HCT116 (cell line): Measurements from ENCODE around the gene HIVEP3. TPM values are rescaled to one million over a fixed set of nuclear protein-coding genes. Genes with fewer than 3 reads are reported as not detected.

Experiments used
- ATAC-seq: fragments of 200-7000 bp; cut with Tn5 transposase; 2 replicates; pipeline ENCODE4 v1.9.1; 2020; ENCODE audit warnings: mild to moderate bottlenecking, moderate library complexity
- BruUV-seq: library from RNA; stranded (reverse); fragments of 400-500 nt; replicated peaks from 2 replicates; lab custom pipeline; 2021; lab: Mats Ljungman, UMichigan
- CTCF ChIA-PET: fragments of 300-600 bp; sonication (Branson Sonifier 250); formaldehyde crosslinking; loops from one replicate; lab custom pipeline; 2021; ENCODE audit warnings: antibody characterized with exemption; lab: Charles Lee
- POLR2A ChIA-PET: fragments of 300-600, 350-600 bp; sonication (Branson Sonifier 250); formaldehyde crosslinking; loops from one replicate; lab custom pipeline; 2021; ENCODE audit warnings: antibody characterized with exemption; lab: Charles Lee
- RAD21 ChIA-PET, 2 experiments: fragments of 300-600 bp; sonication (Branson Sonifier 250); formaldehyde crosslinking; loops; one replicate each; lab custom pipeline; 2023; ENCODE audit warnings: low total read pairs in 2 of 2; ENCODE audit not compliant: uncharacterized antibody in 2 of 2, unreplicated experiment in 2 of 2, low non-redundant PET in 1 of 2; lab: Charles Lee
- DNase-seq: peaks from one replicate; pipeline ENCODE4 v3.0.0-alpha.2; 2010; ENCODE audit warnings: low read depth, low spot score
- H2AFZ ChIP-seq: fragments of 200-600 bp; shearing (Covaris generic), sonication (generic); 2 replicates; pipeline ENCODE4 v1.6.1; 2017; ENCODE audit warnings: low read depth, mixed run types, mixed read lengths, antibody characterized with exemption, low read length; ENCODE audit not compliant: poor library complexity, severe bottlenecking
- H3K27ac ChIP-seq: 2 replicates; pipeline ENCODE4 v1.5.1; 2012; ENCODE audit warnings: low read depth, low read length
- H3K27me3 ChIP-seq: fragments of 200-600 bp; sonication (generic); 2 replicates; pipeline ENCODE4 v1.6.1; 2016; ENCODE audit warnings: mixed run types, low read length, mixed read lengths; ENCODE audit not compliant: insufficient read depth
- H3K36me3 ChIP-seq, 2 experiments: fragments of 200-500 bp in 1 of 2; fragments of 200-600 bp in 1 of 2; sonication (Bioruptor generic) in 1 of 2; sonication (generic) in 1 of 2; 2 replicates each; pipeline versions ENCODE4 v1.5.1 to v1.6.1; 2014 to 2016; ENCODE audit warnings: low read length in 2 of 2, inconsistent platforms in 1 of 2, mixed read lengths in 1 of 2, mixed run types in 1 of 2; ENCODE audit not compliant: insufficient read depth in 2 of 2, control insufficient read depth in 1 of 2
- H3K4me1 ChIP-seq, 2 experiments: fragments of 200-600 bp in 1 of 2; sonication (generic) in 1 of 2; 2 replicates each; pipeline versions ENCODE4 v1.5.1 to v1.6.1; 2012 to 2017; ENCODE audit warnings: low read length in 2 of 2, inconsistent platforms in 1 of 2, mild to moderate bottlenecking in 1 of 2, mixed read lengths in 1 of 2, mixed run types in 1 of 2, moderate library complexity in 1 of 2; ENCODE audit not compliant: insufficient read depth in 2 of 2, control insufficient read depth in 1 of 2
- H3K4me2 ChIP-seq: fragments of 200-600 bp; sonication (generic); 2 replicates; pipeline ENCODE4 v1.6.1; 2017; ENCODE audit warnings: mixed run types, low read length, mixed read lengths
- H3K4me3 ChIP-seq, 2 experiments: fragments of 200-600 bp in 1 of 2; sonication (generic) in 1 of 2; replicated peaks in 1 of 2; 2 replicates each; pipeline ENCODE4 v1.5.1; 2011 to 2016; ENCODE audit warnings: low read length in 2 of 2, control low read depth in 1 of 2, low read depth in 1 of 2, mild to moderate bottlenecking in 1 of 2, mixed read lengths in 1 of 2, mixed run types in 1 of 2
- H3K79me2 ChIP-seq: fragments of 200-600 bp; sonication (generic); 2 replicates; pipeline ENCODE4 v1.6.1; 2017; ENCODE audit warnings: mild to moderate bottlenecking, mixed run types, low read length, moderate library complexity, mixed read lengths; ENCODE audit not compliant: insufficient read depth
- H3K9ac ChIP-seq: fragments of 200-600 bp; sonication (generic); 2 replicates; pipeline ENCODE4 v1.6.1; 2016; ENCODE audit warnings: low read length, mixed read lengths
- H3K9me2 ChIP-seq: fragments of 200-600 bp; sonication (generic), shearing (Covaris generic); 2 replicates; pipeline ENCODE4 v1.6.1; 2017; ENCODE audit warnings: mixed run types, mild to moderate bottlenecking, moderate library complexity; ENCODE audit not compliant: insufficient read depth
- H3K9me3 ChIP-seq, 2 experiments: fragments of 200-500 bp in 1 of 2; fragments of 200-600 bp in 1 of 2; sonication (Bioruptor generic) in 1 of 2; sonication (generic) in 1 of 2; 2 replicates each; pipeline ENCODE4 v1.6.1; 2014 to 2017; ENCODE audit warnings: low read length in 2 of 2, mixed read lengths in 2 of 2, inconsistent platforms in 1 of 2, low read depth in 1 of 2, mild to moderate bottlenecking in 1 of 2, mixed run types in 1 of 2, moderate library complexity in 1 of 2; ENCODE audit not compliant: control insufficient read depth in 1 of 2, insufficient read depth in 1 of 2
- H4K20me1 ChIP-seq: fragments of 200-600 bp; sonication (generic), shearing (Covaris generic); 2 replicates; pipeline ENCODE4 v1.6.1; 2017; ENCODE audit warnings: mixed run types, mild to moderate bottlenecking, moderate library complexity; ENCODE audit not compliant: insufficient read depth
- CEBPB ChIP-seq: IDR thresholded peaks from 2 replicates; pipeline ENCODE4 v1.6.1; 2012; ENCODE audit warnings: low read depth
- ELF1 ChIP-seq: IDR thresholded peaks from 2 replicates; pipeline ENCODE4 v1.6.1; 2012; ENCODE audit warnings: low read depth, borderline replicate concordance
- EZH2 ChIP-seq: fragments of 200-600 bp; sonication (generic); IDR thresholded peaks from 2 replicates; pipeline ENCODE4 v1.6.1; 2017; ENCODE audit warnings: antibody characterized with exemption, mixed run types
- RAD21 ChIP-seq: IDR thresholded peaks from 2 replicates; pipeline ENCODE4 v1.6.1; 2012; ENCODE audit warnings: low read depth, mild to moderate bottlenecking
- SIN3A ChIP-seq: IDR thresholded peaks from 2 replicates; pipeline ENCODE4 v1.6.1; 2012; ENCODE audit warnings: low read depth
- intact Hi-C: fragments of 100-400 bp; cut with micrococcal nuclease; formaldehyde crosslinking; loops from 2 replicates; pipeline ENCODE4 v1.10.0; 2022
- total RNA-seq: library from RNA; stranded (reverse); gene quantifications from one replicate; pipeline ENCODE4 v1.2.1, GENCODE V29; 2021; ENCODE audit not compliant: unreplicated experiment
- TF ChIP-seq, protein P1 (sequence below): IDR thresholded peaks from 2 replicates; pipeline ENCODE4 v1.6.1; 2012; ENCODE audit warnings: low read depth
- TF ChIP-seq, protein P2 (sequence below): IDR thresholded peaks from 2 replicates; pipeline ENCODE4 v1.6.1; 2012

Gene HIVEP3
- total RNA-seq, 1 experiment from 2014 or later = 7.1 TPM

DNA sequence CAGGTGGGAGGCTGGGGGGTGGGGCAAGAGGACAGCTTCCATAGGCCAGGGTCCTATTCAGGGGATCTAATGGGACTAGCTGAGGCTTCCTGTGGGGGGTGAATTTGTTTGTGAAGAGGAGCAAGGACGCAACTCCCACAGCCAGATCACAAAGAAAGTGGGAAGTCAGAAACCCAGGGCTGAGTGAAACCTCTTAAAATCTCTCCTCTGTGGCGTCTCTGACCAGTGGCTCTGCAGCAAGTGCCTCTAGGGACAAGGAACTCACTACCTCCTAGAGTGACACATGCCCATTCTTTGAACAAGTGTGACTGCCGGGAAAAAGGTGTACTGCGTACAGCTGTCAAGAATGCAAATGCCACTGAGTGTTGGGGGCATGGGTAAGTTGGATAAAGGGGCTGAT is 187.9 kb downstream of the HIVEP3 start:
- H3K9me3 ChIP-seq = no peaks in the 10 kb centered on the region
- H3K36me3 ChIP-seq = no peaks in the 10 kb centered on the region
- H2AFZ ChIP-seq = no peak overlapping the region
- no peaks in the 10 kb centered on the region for H4K20me1 ChIP-seq
- no peaks in the 10 kb centered on the region for H3K4me1 ChIP-seq
- H3K79me2 ChIP-seq = no peaks in the 10 kb centered on the region
- ChIA-PET CTCF (no interaction called here), RAD21 (no interaction called here), POLR2A (no interaction called here)
- DNase-seq (no peak), ATAC-seq (no peak)
- no peaks in the 10 kb centered on the region; the same call in 1 of the 2 replicates for H3K27me3 ChIP-seq
- intact Hi-C loops = no loop called here
- no peak overlapping the region for H3K4me2 ChIP-seq
- no peak overlapping the region for H3K9ac ChIP-seq
- no TSS peak for BruUV-seq
- no peaks in the 10 kb centered on the region for H3K9me2 ChIP-seq
- H3K4me3 ChIP-seq = no peak overlapping the region
- H3K27ac ChIP-seq = no peak overlapping the region
- TF ChIP-seq, protein P1, sequence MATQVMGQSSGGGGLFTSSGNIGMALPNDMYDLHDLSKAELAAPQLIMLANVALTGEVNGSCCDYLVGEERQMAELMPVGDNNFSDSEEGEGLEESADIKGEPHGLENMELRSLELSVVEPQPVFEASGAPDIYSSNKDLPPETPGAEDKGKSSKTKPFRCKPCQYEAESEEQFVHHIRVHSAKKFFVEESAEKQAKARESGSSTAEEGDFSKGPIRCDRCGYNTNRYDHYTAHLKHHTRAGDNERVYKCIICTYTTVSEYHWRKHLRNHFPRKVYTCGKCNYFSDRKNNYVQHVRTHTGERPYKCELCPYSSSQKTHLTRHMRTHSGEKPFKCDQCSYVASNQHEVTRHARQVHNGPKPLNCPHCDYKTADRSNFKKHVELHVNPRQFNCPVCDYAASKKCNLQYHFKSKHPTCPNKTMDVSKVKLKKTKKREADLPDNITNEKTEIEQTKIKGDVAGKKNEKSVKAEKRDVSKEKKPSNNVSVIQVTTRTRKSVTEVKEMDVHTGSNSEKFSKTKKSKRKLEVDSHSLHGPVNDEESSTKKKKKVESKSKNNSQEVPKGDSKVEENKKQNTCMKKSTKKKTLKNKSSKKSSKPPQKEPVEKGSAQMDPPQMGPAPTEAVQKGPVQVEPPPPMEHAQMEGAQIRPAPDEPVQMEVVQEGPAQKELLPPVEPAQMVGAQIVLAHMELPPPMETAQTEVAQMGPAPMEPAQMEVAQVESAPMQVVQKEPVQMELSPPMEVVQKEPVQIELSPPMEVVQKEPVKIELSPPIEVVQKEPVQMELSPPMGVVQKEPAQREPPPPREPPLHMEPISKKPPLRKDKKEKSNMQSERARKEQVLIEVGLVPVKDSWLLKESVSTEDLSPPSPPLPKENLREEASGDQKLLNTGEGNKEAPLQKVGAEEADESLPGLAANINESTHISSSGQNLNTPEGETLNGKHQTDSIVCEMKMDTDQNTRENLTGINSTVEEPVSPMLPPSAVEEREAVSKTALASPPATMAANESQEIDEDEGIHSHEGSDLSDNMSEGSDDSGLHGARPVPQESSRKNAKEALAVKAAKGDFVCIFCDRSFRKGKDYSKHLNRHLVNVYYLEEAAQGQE = no peak
- no peak for TF ChIP-seq SIN3A
- no peak for TF ChIP-seq RAD21
- no peak for TF ChIP-seq EZH2
- TF ChIP-seq, protein P2, sequence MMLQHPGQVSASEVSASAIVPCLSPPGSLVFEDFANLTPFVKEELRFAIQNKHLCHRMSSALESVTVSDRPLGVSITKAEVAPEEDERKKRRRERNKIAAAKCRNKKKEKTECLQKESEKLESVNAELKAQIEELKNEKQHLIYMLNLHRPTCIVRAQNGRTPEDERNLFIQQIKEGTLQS = no peak
- TF ChIP-seq CEBPB = no peak
- no peak for TF ChIP-seq ELF1
